Esophagus muscularis mucosa (tissue), 4 donors: Measurements from ENCODE around the gene FGF11. TPM values are rescaled to one million over a fixed set of nuclear protein-coding genes. Genes with fewer than 3 reads are reported as not detected.

Experiments used
- DNase-seq: peaks from one replicate; pipeline ENCODE4 v3.0.0-alpha.2; 2017; ENCODE audit errors: extremely low spot score
- H3K27ac ChIP-seq, 4 donors: fragments of 200-600 bp; sonication (generic); replicated peaks in 1 of 4; 1 replicate in 3 of 4; 2 replicates in 1 of 4; pipeline ENCODE4 v1.5.1; 2016 to 2019; ENCODE audit warnings: mild to moderate bottlenecking in 1 of 4
- H3K27me3 ChIP-seq, 4 donors: fragments of 200-600 bp; sonication (generic); one replicate each; pipeline versions ENCODE4 v1.5.1 to v1.6.0; 2016 to 2019
- H3K36me3 ChIP-seq, 4 donors: fragments of 200-600 bp; sonication (generic); one replicate each; pipeline ENCODE4 v1.5.1; 2016 to 2019
- H3K4me1 ChIP-seq, 4 donors: fragments of 200-600 bp; sonication (generic); one replicate each; pipeline ENCODE4 v1.5.1; 2016 to 2019
- H3K4me3 ChIP-seq, 4 donors: fragments of 200-600 bp; sonication (generic); 1 replicate in 2 of 4; 2 replicates in 2 of 4; pipeline ENCODE4 v1.5.1; 2016 to 2019; ENCODE audit warnings: mild to moderate bottlenecking in 4 of 4, moderate library complexity in 1 of 4
- H3K9me3 ChIP-seq, 4 donors: fragments of 200-600 bp; sonication (generic); 1 replicate in 3 of 4; 2 replicates in 1 of 4; pipeline ENCODE4 v1.5.1; 2016 to 2019
- EP300 ChIP-seq: sonication (generic); formaldehyde crosslinking; IDR thresholded peaks from one replicate; pipeline ENCODE4 v1.6.1; 2017; ENCODE audit warnings: antibody characterized with exemption
- POLR2A ChIP-seq: fragments of 450-650 bp; IDR thresholded peaks from one replicate; pipeline ENCODE4 v1.6.1; 2017; ENCODE audit warnings: antibody characterized with exemption, moderate library complexity, mild to moderate bottlenecking, low read depth
- POLR2AphosphoS5 ChIP-seq, 2 donors: sonication (generic); formaldehyde crosslinking; IDR thresholded peaks; one replicate each; pipeline ENCODE4 v1.6.1; 2017; ENCODE audit warnings: antibody characterized with exemption in 2 of 2
- WGBS: methylation state at CpG from one replicate; pipeline ENCODE4 v1.1.5; 2018; 5-methylcytosine and 5-hydroxymethylcytosine counted together
- intact Hi-C: fragments of 100-400 bp; cut with DNase I; formaldehyde crosslinking; loops from one replicate; pipeline ENCODE4 v1.15.1; 2023
- total RNA-seq, 4 donors: library from RNA; depleted of rRNA; stranded (reverse); fragments of >200 nt; gene quantifications; one replicate each; pipeline versions ENCODE4 v1.1.0 to v1.2.1, GENCODE V29; 2016
- TF ChIP-seq, protein P1 (sequence below), 3 experiments: fragments of 200-600 bp in 2 of 3; fragments of 450-650 bp in 1 of 3; sonication (generic) in 2 of 3; IDR thresholded peaks; one replicate each; pipeline ENCODE4 v1.5.1; 2017 to 2019; ENCODE audit warnings: antibody characterized with exemption in 3 of 3, mild to moderate bottlenecking in 2 of 3, moderate library complexity in 1 of 3

The FGF11 gene
- total RNA-seq, 4 donors from 2014 or later: 0.50 to 1.9 (median 1.3) TPM; not detected in 1

DNA sequence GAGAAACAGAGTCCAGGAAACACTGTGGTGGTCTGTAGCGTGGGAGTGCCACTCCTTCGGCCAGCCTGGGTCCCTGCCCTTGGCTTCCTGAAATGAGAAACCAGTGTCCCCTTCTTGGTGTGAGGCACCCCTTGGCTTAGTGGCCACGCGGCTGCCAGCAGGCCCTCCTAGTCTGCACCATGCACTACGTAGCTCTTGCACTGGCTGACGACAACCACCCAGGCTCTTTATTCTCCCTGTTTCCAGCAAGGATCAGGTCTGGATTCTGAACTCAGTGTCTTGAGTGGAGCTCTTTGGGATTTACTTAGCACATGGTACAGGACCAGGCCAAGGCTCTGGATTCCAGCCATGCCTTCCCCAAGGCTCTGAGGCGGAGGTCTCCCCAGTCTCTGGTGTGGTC lies 11.8 kb upstream of the FGF11 start:
- no peak for DNase-seq
- no peak overlapping the region for H3K27ac ChIP-seq
- H3K4me1 ChIP-seq: no peaks in the 10 kb centered on the region
- intact Hi-C loops: no loop called here
- no peak overlapping the region for H3K4me3 ChIP-seq
- peaks cover 0 to 8% (median 0%) of the 10 kb centered on the region in 4 donors for H3K27me3 ChIP-seq
- 83% methylated on average over 5 of the region's 7 CpGs for WGBS
- no peak for TF ChIP-seq EP300
- TF ChIP-seq POLR2AphosphoS5 (IDR thresholded peaks at IDR 0.05): no peak
- TF ChIP-seq POLR2A: no peak
- TF ChIP-seq, protein P1, sequence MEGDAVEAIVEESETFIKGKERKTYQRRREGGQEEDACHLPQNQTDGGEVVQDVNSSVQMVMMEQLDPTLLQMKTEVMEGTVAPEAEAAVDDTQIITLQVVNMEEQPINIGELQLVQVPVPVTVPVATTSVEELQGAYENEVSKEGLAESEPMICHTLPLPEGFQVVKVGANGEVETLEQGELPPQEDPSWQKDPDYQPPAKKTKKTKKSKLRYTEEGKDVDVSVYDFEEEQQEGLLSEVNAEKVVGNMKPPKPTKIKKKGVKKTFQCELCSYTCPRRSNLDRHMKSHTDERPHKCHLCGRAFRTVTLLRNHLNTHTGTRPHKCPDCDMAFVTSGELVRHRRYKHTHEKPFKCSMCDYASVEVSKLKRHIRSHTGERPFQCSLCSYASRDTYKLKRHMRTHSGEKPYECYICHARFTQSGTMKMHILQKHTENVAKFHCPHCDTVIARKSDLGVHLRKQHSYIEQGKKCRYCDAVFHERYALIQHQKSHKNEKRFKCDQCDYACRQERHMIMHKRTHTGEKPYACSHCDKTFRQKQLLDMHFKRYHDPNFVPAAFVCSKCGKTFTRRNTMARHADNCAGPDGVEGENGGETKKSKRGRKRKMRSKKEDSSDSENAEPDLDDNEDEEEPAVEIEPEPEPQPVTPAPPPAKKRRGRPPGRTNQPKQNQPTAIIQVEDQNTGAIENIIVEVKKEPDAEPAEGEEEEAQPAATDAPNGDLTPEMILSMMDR (IDR thresholded peaks at IDR 0.05): no peak
- H3K9me3 ChIP-seq: no peaks in the 10 kb centered on the region
- H3K36me3 ChIP-seq: no peaks in the 10 kb centered on the region

DNA sequence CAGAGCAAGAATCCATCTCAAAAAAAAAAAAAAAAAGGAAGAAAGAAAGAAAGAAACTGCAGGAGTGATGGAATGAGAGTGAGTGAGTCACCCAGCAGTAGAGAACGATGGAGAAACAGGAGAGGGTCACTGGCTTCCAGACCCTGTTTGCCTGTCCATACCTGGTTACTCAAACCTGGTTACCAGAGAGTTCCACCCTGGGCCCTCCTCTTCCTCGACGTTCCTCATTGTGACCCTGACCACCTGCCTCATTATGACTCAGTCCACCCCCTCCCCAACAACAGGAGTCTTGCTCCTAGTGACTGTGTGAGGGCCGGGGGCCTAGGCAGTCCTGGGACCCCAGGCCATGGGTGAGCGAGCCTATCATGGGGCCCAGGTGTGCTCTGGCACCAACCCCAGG lies 10.8 kb upstream of the FGF11 start, which contains the start of gene SPEM3:
Gene SPEM3, plus strand, starts transcription at position 301 of the 400 bp plus-strand sequence. Its CDS starts 46 bp downstream, at position 347.
- Histone ChIP-seq H3K27ac (no peak within 1 kb of the TSS), H3K27me3 (peaks cover 0 to 12% (median 0%) of the 10 kb centered on the region in 4 donors), H3K4me3 (no peak within 1 kb of the TSS), H3K9me3 (no peaks in the 10 kb centered on the region), H3K36me3 (no peaks in the 10 kb centered on the region), H3K4me1 (no peaks in the 10 kb centered on the region)
- DNase-seq: no peak
- TF ChIP-seq EP300 (no peak), POLR2A (no peak), POLR2AphosphoS5 (IDR thresholded peaks at IDR 0.05) (no peak)
- TF ChIP-seq, protein P1 (IDR thresholded peaks at IDR 0.05): no peak
- intact Hi-C loops: no loop called here
- 74% methylated on average over 3 of the region's 5 CpGs for WGBS

DNA sequence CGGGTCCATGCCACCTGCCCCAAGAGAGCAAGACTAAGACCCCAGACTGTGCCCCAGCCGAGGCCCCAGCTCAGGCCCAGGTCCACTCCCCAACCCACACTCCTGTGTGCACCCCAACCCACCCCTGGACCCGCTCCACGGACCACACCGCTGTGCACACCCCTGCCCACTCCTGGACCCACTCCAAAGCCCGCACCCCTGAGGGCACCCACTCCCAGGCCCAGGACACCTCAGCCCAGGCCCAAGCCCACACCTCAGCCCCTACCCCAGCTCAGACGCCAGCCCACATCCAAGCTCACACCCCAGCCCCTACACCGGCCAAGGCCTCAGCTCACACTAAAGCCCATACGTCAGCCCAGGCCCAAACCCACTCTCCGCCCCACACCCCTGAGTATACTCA lies 9.6 kb upstream of the FGF11 start:
- WGBS: 93% methylated on average over 8 of the region's 10 CpGs
- H3K4me1 ChIP-seq: peaks cover 0 to 1% (median under 1%) of the 10 kb centered on the region in 4 donors
- no peaks in the 10 kb centered on the region for H3K36me3 ChIP-seq
- intact Hi-C loops: no loop called here
- TF ChIP-seq POLR2A (no peak), POLR2AphosphoS5 (IDR thresholded peaks at IDR 0.05) (no peak), EP300 (no peak)
- TF ChIP-seq, protein P1 (IDR thresholded peaks at IDR 0.05): no peak
- H3K27ac ChIP-seq: no peak overlapping the region
- H3K9me3 ChIP-seq: no peaks in the 10 kb centered on the region
- peaks cover 0 to 22% (median 0%) of the 10 kb centered on the region in 4 donors for H3K27me3 ChIP-seq
- no peak overlapping the region for H3K4me3 ChIP-seq
- DNase-seq: no peak

DNA sequence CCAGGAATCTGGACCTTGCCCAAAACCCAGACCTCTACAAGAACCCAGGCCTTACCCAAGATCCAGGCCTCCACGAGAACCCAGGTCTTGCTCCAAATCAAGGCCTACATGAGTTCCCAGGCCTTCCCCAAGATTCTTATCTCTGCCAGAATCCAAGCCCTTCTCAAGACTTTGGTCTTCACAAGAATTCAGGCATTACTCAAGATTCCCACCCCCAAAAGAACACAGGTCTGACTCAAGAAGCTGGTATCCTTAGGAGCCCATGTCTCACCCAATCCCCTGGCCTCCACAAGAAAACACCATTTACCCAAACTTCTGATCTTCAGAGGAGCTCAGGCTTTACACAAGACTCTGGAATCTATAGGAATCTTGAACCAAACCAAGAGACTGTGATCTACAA lies 8.1 kb upstream of the FGF11 start:
- Histone ChIP-seq H3K27me3 (peaks cover 0 to 36% (median 0%) of the 10 kb centered on the region in 4 donors), H3K9me3 (no peaks in the 10 kb centered on the region), H3K36me3 (no peaks in the 10 kb centered on the region), H3K4me3 (no peak overlapping the region), H3K4me1 (peaks cover 10 to 16% (median 16%) of the 10 kb centered on the region in 4 donors), H3K27ac (no peak overlapping the region)
- intact Hi-C loops: no loop called here
- no peak for DNase-seq
- WGBS: 73% methylated on average over 1 of the region's 1 CpG
- no peak for TF ChIP-seq POLR2A
- no peak for TF ChIP-seq EP300
- TF ChIP-seq, protein P1 (IDR thresholded peaks at IDR 0.05): no peak
- no peak for TF ChIP-seq POLR2AphosphoS5 (IDR thresholded peaks at IDR 0.05)

DNA sequence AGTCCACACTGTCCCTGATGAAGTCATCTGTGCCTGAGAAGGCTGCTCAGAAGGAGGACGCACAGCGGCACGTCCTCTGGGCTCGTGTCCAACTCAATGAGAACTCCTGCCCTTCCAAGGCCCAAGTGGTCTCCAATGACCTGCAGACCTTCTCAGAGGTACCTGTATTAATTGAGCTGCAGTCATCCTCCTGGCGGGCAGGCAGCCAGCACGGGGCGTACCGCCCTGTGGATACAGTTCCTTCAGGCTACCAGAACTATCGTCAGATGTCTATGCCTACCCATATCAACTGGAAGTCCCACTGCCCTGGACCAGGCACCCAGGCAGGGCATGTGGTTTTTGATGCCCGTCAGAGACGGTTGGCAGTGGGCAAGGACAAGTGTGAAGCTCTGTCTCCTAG lies 7.0 kb upstream of the FGF11 start:
- H3K27ac ChIP-seq: no peak overlapping the region
- TF ChIP-seq, protein P1 (IDR thresholded peaks at IDR 0.05): no peak
- TF ChIP-seq POLR2AphosphoS5 (IDR thresholded peaks at IDR 0.05): no peak
- TF ChIP-seq EP300: no peak
- TF ChIP-seq POLR2A: no peak
- DNase-seq: no peak
- no peaks in the 10 kb centered on the region for H3K36me3 ChIP-seq
- 96% methylated on average over 7 of the region's 11 CpGs for WGBS
- H3K4me1 ChIP-seq: peaks cover 20 to 27% (median 27%) of the 10 kb centered on the region in 4 donors
- peaks cover 0 to 46% (median under 1%) of the 10 kb centered on the region in 4 donors for H3K27me3 ChIP-seq
- intact Hi-C loops: no loop called here
- no peak overlapping the region for H3K4me3 ChIP-seq
- no peaks in the 10 kb centered on the region for H3K9me3 ChIP-seq
